K562 (cell line): Measurements from ENCODE around the gene ZFPM1. TPM values are rescaled to one million over a fixed set of nuclear protein-coding genes. Genes with fewer than 3 reads are reported as not detected.

Experiments
- ESRRB ChIP-seq: fragments of 250-450 bp; sonication (Bioruptor Pico); IDR thresholded peaks from 2 replicates; pipeline ENCODE4 v1.5.0; 2020; ENCODE audit warnings: mild to moderate bottlenecking, moderate library complexity, borderline replicate concordance
- FOXK2 ChIP-seq, 2 experiments: fragments of 450-650 bp; IDR thresholded peaks in 1 of 2; conservative IDR thresholded peaks in 1 of 2; 2 replicates each; pipeline ENCODE4 v1.6.1; 2016; ENCODE audit warnings: low read depth in 2 of 2, mild to moderate bottlenecking in 1 of 2
- FOXM1 ChIP-seq, 2 experiments: fragments of 450-650 bp in 1 of 2; sonication (generic) in 1 of 2; formaldehyde crosslinking in 1 of 2; IDR thresholded peaks; 2 replicates each; pipeline versions ENCODE4 v1.6.1 to v1.9.0; 2017 to 2022; ENCODE audit warnings: low read depth in 2 of 2, mild to moderate bottlenecking in 2 of 2, missing genetic modification reagents in 1 of 2, moderate library complexity in 1 of 2
- ILK ChIP-seq: fragments of 450-650 bp; IDR thresholded peaks from 2 replicates; pipeline ENCODE4 v1.6.1; 2016; ENCODE audit warnings: missing genetic modification characterization, low read depth, mild to moderate bottlenecking, missing compliant biosample characterization, moderate library complexity, borderline replicate concordance
- JUN ChIP-seq, 2 experiments: sonication (generic) in 1 of 2; formaldehyde crosslinking in 1 of 2; IDR thresholded peaks; 2 replicates each; pipeline versions ENCODE4 v1.6.1 to v1.8.0; 2012 to 2022; ENCODE audit warnings: borderline replicate concordance in 2 of 2, mild to moderate bottlenecking in 2 of 2, improper control_type of control experiment in 1 of 2, low read depth in 1 of 2, low read length in 1 of 2, missing genetic modification reagents in 1 of 2
- NEUROD1 ChIP-seq: fragments of 150-350 bp; IDR thresholded peaks from 2 replicates; pipeline ENCODE4 v1.6.1; 2014; ENCODE audit warnings: borderline replicate concordance, low read length, low read depth; ENCODE audit not compliant: partially characterized antibody
- POLR2G ChIP-seq: fragments of 200-400 bp; formaldehyde crosslinking; IDR thresholded peaks from 2 replicates; pipeline ENCODE4 v1.6.1; 2017; ENCODE audit warnings: low read depth, mild to moderate bottlenecking, antibody characterized with exemption, low read length, moderate library complexity
- PURB ChIP-seq: sonication (generic); formaldehyde crosslinking; IDR thresholded peaks from 2 replicates; pipeline ENCODE4 v1.9.0; 2021; ENCODE audit warnings: low read depth, mild to moderate bottlenecking, missing genetic modification reagents
- RBM15 ChIP-seq: fragments of 200-400 bp; formaldehyde crosslinking; IDR thresholded peaks from 2 replicates; pipeline ENCODE4 v1.6.1; 2018; ENCODE audit warnings: mild to moderate bottlenecking, low read length, moderate library complexity; ENCODE audit not compliant: insufficient read depth
- RCOR1 ChIP-seq, 2 experiments: IDR thresholded peaks; 2 replicates each; pipeline ENCODE4 v1.6.1; 2012; ENCODE audit warnings: low read depth in 2 of 2, low read length in 2 of 2, borderline replicate concordance in 1 of 2, improper control_type of control experiment in 1 of 2
- SAP30 ChIP-seq: fragments of 200-600 bp; sonication (generic); IDR thresholded peaks from 2 replicates; pipeline ENCODE4 v1.6.1; 2012; ENCODE audit warnings: borderline replicate concordance, low read depth, mild to moderate bottlenecking, moderate library complexity, low read length, control low read depth, inconsistent platforms; ENCODE audit not compliant: insufficient read depth, poor library complexity, severe bottlenecking
- SMARCB1 ChIP-seq: IDR thresholded peaks from 2 replicates; pipeline ENCODE4 v1.6.1; 2011; ENCODE audit warnings: improper control_type of control experiment, low read depth; ENCODE audit not compliant: insufficient read length
- TAL1 ChIP-seq: fragments of 450-650 bp; IDR thresholded peaks from 2 replicates; pipeline ENCODE4 v1.6.1; 2016; ENCODE audit warnings: mild to moderate bottlenecking
- ZFX ChIP-seq: sonication (generic); formaldehyde crosslinking; IDR thresholded peaks from 2 replicates; pipeline ENCODE4 v1.8.0; 2022; ENCODE audit warnings: mild to moderate bottlenecking, missing genetic modification reagents, moderate library complexity
- ZNF212 ChIP-seq: fragments of 450-650 bp; formaldehyde crosslinking; IDR thresholded peaks from 2 replicates; pipeline ENCODE4 v1.4.0; 2020; ENCODE audit warnings: mild to moderate bottlenecking
- ZNF431 ChIP-seq: sonication (generic); formaldehyde crosslinking; IDR thresholded peaks from 2 replicates; pipeline ENCODE4 v1.8.0; 2022; ENCODE audit warnings: mild to moderate bottlenecking, missing genetic modification reagents
- ZNF707 ChIP-seq: fragments of 250-450 bp; sonication (Bioruptor Pico); conservative IDR thresholded peaks from 2 replicates; pipeline ENCODE4 v1.8.0; 2022; ENCODE audit warnings: inconsistent platforms, mild to moderate bottlenecking, moderate library complexity
- ZNF766 ChIP-seq: fragments of 200-800 bp; sonication (Bioruptor generic); conservative IDR thresholded peaks from 2 replicates; pipeline ENCODE4 v1.6.1; 2016; ENCODE audit warnings: missing genetic modification characterization, missing compliant biosample characterization
- polyA plus RNA-seq, 8 experiments: library from polyadenylated mRNA; depleted of rRNA in 4 of 8; stranded (reverse) in 5 of 8; unstranded in 3 of 8; fragments of >200 nt; fragmentation: Nextera tagmentation in 2 of 8; fragmentation: Illumina TruSeq in 1 of 8; extraction: Ambion mirVana in 2 of 8; extraction: Trizol in 1 of 8; gene quantifications; 2 replicates each; pipeline versions ENCODE4 v1.2.1 to v1.2.3, GENCODE V29; 2011 to 2014; ENCODE audit warnings: inconsistent platforms in 1 of 8, missing spikeins in 1 of 8
- total RNA-seq, 7 experiments: library from RNA; depleted of rRNA in 6 of 7; stranded (reverse); fragments of >200 nt in 6 of 7; fragmentation: Illumina TruSeq in 2 of 7; extraction: Trizol in 2 of 7; gene quantifications; 2 replicates each; pipeline versions ENCODE4 v1.2.1 to v1.2.3, GENCODE V29; 2011 to 2021; ENCODE audit warnings: low replicate concordance in 1 of 7
- TF ChIP-seq, protein P1 (sequence below): fragments of 250-450 bp; sonication (Bioruptor Pico); IDR thresholded peaks from 2 replicates; pipeline ENCODE4 v1.8.0; 2021; ENCODE audit warnings: mild to moderate bottlenecking, moderate library complexity
- TF ChIP-seq, protein P2 (sequence below): fragments of 200-800 bp; sonication (Bioruptor generic); IDR thresholded peaks from 2 replicates; pipeline ENCODE4 v1.6.1; 2017; ENCODE audit warnings: missing genetic modification characterization, missing compliant biosample characterization
- TF ChIP-seq, protein P3 (sequence below), 2 experiments: IDR thresholded peaks; 2 replicates each; pipeline ENCODE4 v1.6.1; 2012; ENCODE audit warnings: improper control_type of control experiment in 2 of 2, low read depth in 2 of 2, low read length in 2 of 2, borderline replicate concordance in 1 of 2

ZFPM1 gene
- total and polyA plus RNA-seq, 9 of the 15 experiments (the other 6 are each of a cell fraction or from before 2014, with no cell fraction given): 0.03 to 35.9 (median 1.4) TPM

DNA sequence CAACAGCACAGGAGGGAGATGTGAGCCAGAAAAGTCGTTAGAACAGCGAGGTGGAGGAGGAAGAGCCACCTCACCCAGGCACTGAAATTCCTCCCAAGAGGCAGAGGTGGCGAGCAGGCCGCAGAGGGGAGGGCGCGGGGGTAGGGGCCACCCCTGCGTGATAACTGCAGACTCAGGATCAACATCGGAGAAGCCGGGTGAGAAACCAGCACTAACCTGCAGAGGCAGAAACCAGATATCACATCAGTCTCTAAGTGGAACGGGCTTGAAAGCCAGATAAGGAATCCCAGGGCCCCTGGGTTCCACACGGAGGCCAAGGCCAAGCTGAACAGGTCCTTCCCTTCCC lies 77.8 kb downstream of the ZFPM1 start (continued):
- TF ChIP-seq, protein P1, sequence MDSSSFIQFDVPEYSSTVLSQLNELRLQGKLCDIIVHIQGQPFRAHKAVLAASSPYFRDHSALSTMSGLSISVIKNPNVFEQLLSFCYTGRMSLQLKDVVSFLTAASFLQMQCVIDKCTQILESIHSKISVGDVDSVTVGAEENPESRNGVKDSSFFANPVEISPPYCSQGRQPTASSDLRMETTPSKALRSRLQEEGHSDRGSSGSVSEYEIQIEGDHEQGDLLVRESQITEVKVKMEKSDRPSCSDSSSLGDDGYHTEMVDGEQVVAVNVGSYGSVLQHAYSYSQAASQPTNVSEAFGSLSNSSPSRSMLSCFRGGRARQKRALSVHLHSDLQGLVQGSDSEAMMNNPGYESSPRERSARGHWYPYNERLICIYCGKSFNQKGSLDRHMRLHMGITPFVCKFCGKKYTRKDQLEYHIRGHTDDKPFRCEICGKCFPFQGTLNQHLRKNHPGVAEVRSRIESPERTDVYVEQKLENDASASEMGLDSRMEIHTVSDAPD (CRISPR knock-in tag): no peak
- no peak for TF ChIP-seq FOXK2 (conservative IDR thresholded peaks at IDR 0.05 in 1 of 2, IDR thresholded peaks at IDR 0.05 in 1 of 2; ENCODE audit: low read depth in 2 of 2)
- TF ChIP-seq, protein P2, sequence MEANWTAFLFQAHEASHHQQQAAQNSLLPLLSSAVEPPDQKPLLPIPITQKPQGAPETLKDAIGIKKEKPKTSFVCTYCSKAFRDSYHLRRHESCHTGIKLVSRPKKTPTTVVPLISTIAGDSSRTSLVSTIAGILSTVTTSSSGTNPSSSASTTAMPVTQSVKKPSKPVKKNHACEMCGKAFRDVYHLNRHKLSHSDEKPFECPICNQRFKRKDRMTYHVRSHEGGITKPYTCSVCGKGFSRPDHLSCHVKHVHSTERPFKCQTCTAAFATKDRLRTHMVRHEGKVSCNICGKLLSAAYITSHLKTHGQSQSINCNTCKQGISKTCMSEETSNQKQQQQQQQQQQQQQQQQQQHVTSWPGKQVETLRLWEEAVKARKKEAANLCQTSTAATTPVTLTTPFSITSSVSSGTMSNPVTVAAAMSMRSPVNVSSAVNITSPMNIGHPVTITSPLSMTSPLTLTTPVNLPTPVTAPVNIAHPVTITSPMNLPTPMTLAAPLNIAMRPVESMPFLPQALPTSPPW: peak; percentile 90
- peak; percentile 67 for TF ChIP-seq ZFX (CRISPR knock-in tag)
- peak in 1 of 2 experiments; percentile 40; a peak in 1 of 4 replicates for TF ChIP-seq RCOR1 (IDR thresholded peaks at IDR 0.05; ENCODE audit: borderline replicate concordance in 1 of 2, low read depth in 2 of 2, low read length in 2 of 2)
- TF ChIP-seq ZNF212 (CRISPR knock-in tag): no peak
- no peak for TF ChIP-seq ILK
- TF ChIP-seq SAP30: no peak
- TF ChIP-seq FOXM1 (IDR thresholded peaks at IDR 0.05; ENCODE audit: low read depth): no peak
- no peak for TF ChIP-seq FOXM1 (CRISPR knock-in tag; IDR thresholded peaks at IDR 0.05; ENCODE audit: low read depth)
- TF ChIP-seq TAL1: peak; percentile 48; the same call in 1 of the 2 replicates
- no peak for TF ChIP-seq RBM15
- TF ChIP-seq POLR2G: no peak
- TF ChIP-seq, protein P3, sequence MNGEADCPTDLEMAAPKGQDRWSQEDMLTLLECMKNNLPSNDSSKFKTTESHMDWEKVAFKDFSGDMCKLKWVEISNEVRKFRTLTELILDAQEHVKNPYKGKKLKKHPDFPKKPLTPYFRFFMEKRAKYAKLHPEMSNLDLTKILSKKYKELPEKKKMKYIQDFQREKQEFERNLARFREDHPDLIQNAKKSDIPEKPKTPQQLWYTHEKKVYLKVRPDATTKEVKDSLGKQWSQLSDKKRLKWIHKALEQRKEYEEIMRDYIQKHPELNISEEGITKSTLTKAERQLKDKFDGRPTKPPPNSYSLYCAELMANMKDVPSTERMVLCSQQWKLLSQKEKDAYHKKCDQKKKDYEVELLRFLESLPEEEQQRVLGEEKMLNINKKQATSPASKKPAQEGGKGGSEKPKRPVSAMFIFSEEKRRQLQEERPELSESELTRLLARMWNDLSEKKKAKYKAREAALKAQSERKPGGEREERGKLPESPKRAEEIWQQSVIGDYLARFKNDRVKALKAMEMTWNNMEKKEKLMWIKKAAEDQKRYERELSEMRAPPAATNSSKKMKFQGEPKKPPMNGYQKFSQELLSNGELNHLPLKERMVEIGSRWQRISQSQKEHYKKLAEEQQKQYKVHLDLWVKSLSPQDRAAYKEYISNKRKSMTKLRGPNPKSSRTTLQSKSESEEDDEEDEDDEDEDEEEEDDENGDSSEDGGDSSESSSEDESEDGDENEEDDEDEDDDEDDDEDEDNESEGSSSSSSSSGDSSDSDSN (IDR thresholded peaks at IDR 0.05; ENCODE audit: borderline replicate concordance in 1 of 2, low read depth in 2 of 2, low read length in 2 of 2): 0 out of 4 replicates have a peak, but pooled peaks of 1 of the 2 experiments have one; percentile 37
- peak; percentile 74; the same call in 1 of the 2 replicates for TF ChIP-seq ZNF766 (CRISPR knock-in tag)
- no peak for TF ChIP-seq ESRRB
- no peak for TF ChIP-seq NEUROD1
- no peak for TF ChIP-seq PURB (CRISPR knock-in tag)
- TF ChIP-seq JUN (IDR thresholded peaks at IDR 0.05; ENCODE audit: borderline replicate concordance, low read depth, low read length): no peak
- no peak for TF ChIP-seq JUN (CRISPR knock-in tag; IDR thresholded peaks at IDR 0.05; ENCODE audit: borderline replicate concordance)
- no peak for TF ChIP-seq SMARCB1
- no peak for TF ChIP-seq ZNF431 (CRISPR knock-in tag)
- no peak for TF ChIP-seq ZNF707
